HepG2 (cell line): ENCODE measurements around the gene SPRYD3. TPM values are rescaled to one million over a fixed set of nuclear protein-coding genes. Genes with fewer than 3 reads are reported as not detected.

ENCODE experiments used
- CENPT ChIP-seq: sonication (generic); formaldehyde crosslinking; IDR thresholded peaks from 2 replicates; pipeline ENCODE4 v1.8.0; 2022; ENCODE audit warnings: low read depth, mild to moderate bottlenecking, moderate library complexity, missing genetic modification reagents
- KDM2A ChIP-seq: sonication (generic); formaldehyde crosslinking; IDR thresholded peaks from 2 replicates; pipeline ENCODE4 v1.4.0; 2020; ENCODE audit warnings: low read depth, missing genetic modification reagents, borderline replicate concordance
- MEIS1 ChIP-seq: sonication (generic); formaldehyde crosslinking; IDR thresholded peaks from 2 replicates; pipeline ENCODE4 v1.9.0; 2021; ENCODE audit warnings: mild to moderate bottlenecking, missing genetic modification reagents, moderate library complexity, borderline replicate concordance
- NCOA2 ChIP-seq: sonication (generic); formaldehyde crosslinking; IDR thresholded peaks from 2 replicates; pipeline ENCODE4 v1.8.0; 2022; ENCODE audit warnings: inconsistent platforms
- POLR2G ChIP-seq: fragments of 200-400 bp; formaldehyde crosslinking; IDR thresholded peaks from 2 replicates; pipeline ENCODE4 v1.6.1; 2018; ENCODE audit warnings: mild to moderate bottlenecking, low read depth, low read length, moderate library complexity
- RFXAP ChIP-seq: sonication (generic); formaldehyde crosslinking; IDR thresholded peaks from 2 replicates; pipeline ENCODE4 v1.4.0; 2020; ENCODE audit warnings: missing genetic modification reagents, borderline replicate concordance
- STAG1 ChIP-seq: sonication (generic); formaldehyde crosslinking; IDR thresholded peaks from 2 replicates; pipeline ENCODE4 v1.4.0; 2020; ENCODE audit warnings: missing genetic modification reagents
- TBX3 ChIP-seq: fragments of 450-650 bp; IDR thresholded peaks from 2 replicates; pipeline ENCODE4 v1.6.1; 2017; ENCODE audit warnings: antibody characterized with exemption, mild to moderate bottlenecking, inconsistent platforms, borderline replicate concordance
- YEATS2 ChIP-seq: sonication (generic); formaldehyde crosslinking; IDR thresholded peaks from 2 replicates; pipeline ENCODE4 v1.4.0; 2020; ENCODE audit warnings: missing genetic modification reagents, borderline replicate concordance
- YY1 ChIP-seq: IDR thresholded peaks from 2 replicates; pipeline ENCODE4 v1.6.1; 2011; ENCODE audit warnings: low read length, low read depth, moderate library complexity, mild to moderate bottlenecking; ENCODE audit not compliant: insufficient read depth, insufficient replicate concordance
- ZIK1 ChIP-seq: sonication (generic); formaldehyde crosslinking; IDR thresholded peaks from 2 replicates; pipeline ENCODE4 v1.5.0; 2020; ENCODE audit warnings: mild to moderate bottlenecking, low read depth, missing genetic modification reagents, borderline replicate concordance
- ZNF160 ChIP-seq: sonication (generic); formaldehyde crosslinking; IDR thresholded peaks from 2 replicates; pipeline ENCODE4 v1.8.0; 2022; ENCODE audit warnings: mild to moderate bottlenecking, inconsistent platforms, missing genetic modification reagents
- ZNF225 ChIP-seq: sonication (generic); formaldehyde crosslinking; IDR thresholded peaks from 2 replicates; pipeline ENCODE4 v1.4.0; 2020; ENCODE audit warnings: mild to moderate bottlenecking, missing genetic modification reagents
- ZNF234 ChIP-seq: sonication (generic); formaldehyde crosslinking; conservative IDR thresholded peaks from 2 replicates; pipeline ENCODE4 v1.5.1; 2020; ENCODE audit warnings: mild to moderate bottlenecking, missing genetic modification reagents
- ZNF235 ChIP-seq: sonication (generic); formaldehyde crosslinking; IDR thresholded peaks from 2 replicates; pipeline ENCODE4 v1.8.1; 2023; ENCODE audit warnings: mild to moderate bottlenecking, missing genetic modification reagents, borderline replicate concordance
- ZNF446 ChIP-seq: sonication (generic); formaldehyde crosslinking; IDR thresholded peaks from 2 replicates; pipeline ENCODE4 v1.5.0; 2020; ENCODE audit warnings: mild to moderate bottlenecking, missing genetic modification reagents
- ZNF792 ChIP-seq: IDR thresholded peaks from 2 replicates; pipeline ENCODE4 v1.6.1; 2016
- polyA plus RNA-seq, 8 experiments: library from polyadenylated mRNA; depleted of rRNA in 3 of 8; stranded (reverse) in 7 of 8; unstranded in 1 of 8; fragments of >200 nt; fragmentation: Illumina TruSeq in 4 of 8; extraction: Trizol in 4 of 8; gene quantifications; 2 replicates each; pipeline versions ENCODE4 v1.2.1 to v1.2.3, GENCODE V29; 2011 to 2016; ENCODE audit warnings: low read depth in 4 of 8, missing spikeins in 1 of 8, mixed read lengths in 1 of 8; ENCODE audit not compliant: insufficient read depth in 1 of 8
- total RNA-seq, 5 experiments: library from RNA; depleted of rRNA; stranded (reverse); fragments of >200 nt; fragmentation: Illumina TruSeq; extraction: Trizol; gene quantifications; 2 replicates each; pipeline ENCODE4 v1.2.3, GENCODE V29; 2016; ENCODE audit warnings: low read depth in 1 of 5
- TF ChIP-seq, protein P1 (sequence below): IDR thresholded peaks from 2 replicates; pipeline ENCODE4 v1.6.1; 2012; ENCODE audit warnings: inconsistent platforms
- TF ChIP-seq, protein P2 (sequence below): sonication (generic); formaldehyde crosslinking; IDR thresholded peaks from 2 replicates; pipeline ENCODE4 v1.4.0; 2020; ENCODE audit warnings: mild to moderate bottlenecking, missing genetic modification reagents, borderline replicate concordance
- TF ChIP-seq, protein P3 (sequence below): sonication (generic); formaldehyde crosslinking; IDR thresholded peaks from 2 replicates; pipeline ENCODE4 v1.5.0; 2020; ENCODE audit warnings: mild to moderate bottlenecking, missing genetic modification reagents
- TF ChIP-seq, protein P4 (sequence below): IDR thresholded peaks from 2 replicates; pipeline ENCODE4 v1.6.1; 2016; ENCODE audit warnings: mild to moderate bottlenecking

Gene SPRYD3
- total and polyA plus RNA-seq, 2 of the 13 experiments (the other 11 are each of a cell fraction or from before 2014, with no cell fraction given): 9.0 to 9.2 TPM

DNA sequence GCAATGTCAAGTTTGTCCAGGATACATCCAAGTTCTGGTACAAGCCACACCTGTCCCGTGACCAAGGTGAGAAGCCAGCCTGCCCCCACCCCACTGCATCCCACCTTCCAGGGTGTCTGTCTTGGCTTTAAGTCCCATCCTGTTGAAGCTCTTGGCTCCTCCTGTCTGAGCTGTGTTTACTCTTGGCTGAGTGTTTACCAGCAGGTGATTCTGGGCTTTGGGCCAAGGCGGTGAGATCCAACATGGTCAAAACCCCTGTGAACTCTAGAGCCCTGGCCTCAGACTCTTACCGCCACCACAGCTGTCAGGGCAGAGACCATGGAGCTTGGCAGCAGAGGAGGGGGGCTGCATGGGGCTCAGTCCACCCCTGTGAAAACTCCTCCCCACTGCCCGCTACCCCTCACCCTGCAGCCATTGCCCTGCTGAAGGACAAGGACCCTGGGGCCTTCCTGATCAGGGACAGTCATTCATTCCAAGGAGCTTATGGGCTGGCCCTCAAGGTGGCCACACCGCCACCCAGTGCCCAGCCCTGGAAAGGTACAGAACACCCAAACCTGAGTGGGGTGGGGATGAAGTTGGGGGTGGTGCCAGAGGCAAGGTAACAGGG is 17.7 kb downstream of the SPRYD3 start (continued):
- TF ChIP-seq MEIS1: peak; percentile 92; the same call in 1 of the 2 replicates
- no peak for TF ChIP-seq CENPT (CRISPR knock-in tag)
- TF ChIP-seq, protein P1, sequence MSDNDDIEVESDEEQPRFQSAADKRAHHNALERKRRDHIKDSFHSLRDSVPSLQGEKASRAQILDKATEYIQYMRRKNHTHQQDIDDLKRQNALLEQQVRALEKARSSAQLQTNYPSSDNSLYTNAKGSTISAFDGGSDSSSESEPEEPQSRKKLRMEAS: peak; percentile 59; the same call in 1 of the 2 replicates
- no peak for TF ChIP-seq ZNF446
- peak; percentile 40; the same call in 1 of the 2 replicates for TF ChIP-seq TBX3
- no peak for TF ChIP-seq ZNF160 (CRISPR knock-in tag)
- TF ChIP-seq RFXAP (CRISPR knock-in tag): no peak
- peak; percentile 80; the same call in 1 of the 2 replicates for TF ChIP-seq ZNF792 (CRISPR knock-in tag)
- TF ChIP-seq ZNF234 (CRISPR knock-in tag): no peak
- TF ChIP-seq, protein P2, sequence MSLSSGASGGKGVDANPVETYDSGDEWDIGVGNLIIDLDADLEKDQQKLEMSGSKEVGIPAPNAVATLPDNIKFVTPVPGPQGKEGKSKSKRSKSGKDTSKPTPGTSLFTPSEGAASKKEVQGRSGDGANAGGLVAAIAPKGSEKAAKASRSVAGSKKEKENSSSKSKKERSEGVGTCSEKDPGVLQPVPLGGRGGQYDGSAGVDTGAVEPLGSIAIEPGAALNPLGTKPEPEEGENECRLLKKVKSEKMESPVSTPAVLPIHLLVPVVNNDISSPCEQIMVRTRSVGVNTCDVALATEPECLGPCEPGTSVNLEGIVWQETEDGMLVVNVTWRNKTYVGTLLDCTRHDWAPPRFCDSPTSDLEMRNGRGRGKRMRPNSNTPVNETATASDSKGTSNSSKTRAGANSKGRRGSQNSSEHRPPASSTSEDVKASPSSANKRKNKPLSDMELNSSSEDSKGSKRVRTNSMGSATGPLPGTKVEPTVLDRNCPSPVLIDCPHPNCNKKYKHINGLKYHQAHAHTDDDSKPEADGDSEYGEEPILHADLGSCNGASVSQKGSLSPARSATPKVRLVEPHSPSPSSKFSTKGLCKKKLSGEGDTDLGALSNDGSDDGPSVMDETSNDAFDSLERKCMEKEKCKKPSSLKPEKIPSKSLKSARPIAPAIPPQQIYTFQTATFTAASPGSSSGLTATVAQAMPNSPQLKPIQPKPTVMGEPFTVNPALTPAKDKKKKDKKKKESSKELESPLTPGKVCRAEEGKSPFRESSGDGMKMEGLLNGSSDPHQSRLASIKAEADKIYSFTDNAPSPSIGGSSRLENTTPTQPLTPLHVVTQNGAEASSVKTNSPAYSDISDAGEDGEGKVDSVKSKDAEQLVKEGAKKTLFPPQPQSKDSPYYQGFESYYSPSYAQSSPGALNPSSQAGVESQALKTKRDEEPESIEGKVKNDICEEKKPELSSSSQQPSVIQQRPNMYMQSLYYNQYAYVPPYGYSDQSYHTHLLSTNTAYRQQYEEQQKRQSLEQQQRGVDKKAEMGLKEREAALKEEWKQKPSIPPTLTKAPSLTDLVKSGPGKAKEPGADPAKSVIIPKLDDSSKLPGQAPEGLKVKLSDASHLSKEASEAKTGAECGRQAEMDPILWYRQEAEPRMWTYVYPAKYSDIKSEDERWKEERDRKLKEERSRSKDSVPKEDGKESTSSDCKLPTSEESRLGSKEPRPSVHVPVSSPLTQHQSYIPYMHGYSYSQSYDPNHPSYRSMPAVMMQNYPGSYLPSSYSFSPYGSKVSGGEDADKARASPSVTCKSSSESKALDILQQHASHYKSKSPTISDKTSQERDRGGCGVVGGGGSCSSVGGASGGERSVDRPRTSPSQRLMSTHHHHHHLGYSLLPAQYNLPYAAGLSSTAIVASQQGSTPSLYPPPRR: peak; percentile 68; the same call in 1 of the 2 replicates
- TF ChIP-seq YY1: no peak
- TF ChIP-seq ZIK1 (CRISPR knock-in tag): no peak
- peak; percentile 48 for TF ChIP-seq STAG1
- TF ChIP-seq ZNF225 (CRISPR knock-in tag): no peak; the same call in 1 of the 2 replicates
- TF ChIP-seq, protein P3, sequence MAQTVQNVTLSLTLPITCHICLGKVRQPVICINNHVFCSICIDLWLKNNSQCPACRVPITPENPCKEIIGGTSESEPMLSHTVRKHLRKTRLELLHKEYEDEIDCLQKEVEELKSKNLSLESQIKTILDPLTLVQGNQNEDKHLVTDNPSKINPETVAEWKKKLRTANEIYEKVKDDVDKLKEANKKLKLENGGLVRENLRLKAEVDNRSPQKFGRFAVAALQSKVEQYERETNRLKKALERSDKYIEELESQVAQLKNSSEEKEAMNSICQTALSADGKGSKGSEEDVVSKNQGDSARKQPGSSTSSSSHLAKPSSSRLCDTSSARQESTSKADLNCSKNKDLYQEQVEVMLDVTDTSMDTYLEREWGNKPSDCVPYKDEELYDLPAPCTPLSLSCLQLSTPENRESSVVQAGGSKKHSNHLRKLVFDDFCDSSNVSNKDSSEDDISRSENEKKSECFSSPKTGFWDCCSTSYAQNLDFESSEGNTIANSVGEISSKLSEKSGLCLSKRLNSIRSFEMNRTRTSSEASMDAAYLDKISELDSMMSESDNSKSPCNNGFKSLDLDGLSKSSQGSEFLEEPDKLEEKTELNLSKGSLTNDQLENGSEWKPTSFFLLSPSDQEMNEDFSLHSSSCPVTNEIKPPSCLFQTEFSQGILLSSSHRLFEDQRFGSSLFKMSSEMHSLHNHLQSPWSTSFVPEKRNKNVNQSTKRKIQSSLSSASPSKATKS (CRISPR knock-in tag): 0 out of 2 replicates have a peak, but pooled peaks have one; percentile 67
- TF ChIP-seq KDM2A: peak; percentile 65; the same call in 1 of the 2 replicates
- TF ChIP-seq ZNF235 (CRISPR knock-in tag): no peak
- TF ChIP-seq YEATS2: peak; percentile 50; the same call in 1 of the 2 replicates
- TF ChIP-seq, protein P4, sequence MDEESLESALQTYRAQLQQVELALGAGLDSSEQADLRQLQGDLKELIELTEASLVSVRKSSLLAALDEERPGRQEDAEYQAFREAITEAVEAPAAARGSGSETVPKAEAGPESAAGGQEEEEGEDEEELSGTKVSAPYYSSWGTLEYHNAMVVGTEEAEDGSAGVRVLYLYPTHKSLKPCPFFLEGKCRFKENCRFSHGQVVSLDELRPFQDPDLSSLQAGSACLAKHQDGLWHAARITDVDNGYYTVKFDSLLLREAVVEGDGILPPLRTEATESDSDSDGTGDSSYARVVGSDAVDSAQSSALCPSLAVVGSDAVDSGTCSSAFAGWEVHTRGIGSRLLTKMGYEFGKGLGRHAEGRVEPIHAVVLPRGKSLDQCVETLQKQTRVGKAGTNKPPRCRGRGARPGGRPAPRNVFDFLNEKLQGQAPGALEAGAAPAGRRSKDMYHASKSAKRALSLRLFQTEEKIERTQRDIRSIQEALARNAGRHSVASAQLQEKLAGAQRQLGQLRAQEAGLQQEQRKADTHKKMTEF (CRISPR knock-in tag): peak; percentile 75
- no peak for TF ChIP-seq POLR2G
- TF ChIP-seq NCOA2 (CRISPR knock-in tag): peak; percentile 60
